K562 (cell line): ENCODE measurements around the gene DUSP3. TPM values are rescaled to one million over a fixed set of nuclear protein-coding genes. Genes with fewer than 3 reads are reported as not detected.

ENCODE experiments used
- ATAC-seq: fragments of 200-7000 bp; cut with Tn5 transposase; 3 replicates; pipeline ENCODE4 v1.9.1; 2020; ENCODE audit warnings: moderate library complexity
- BruUV-seq: library from RNA; stranded (reverse); fragments of 400-500 nt; replicated peaks from 2 replicates; lab custom pipeline; 2021; lab: Mats Ljungman, UMichigan
- CTCF ChIA-PET: fragments of 300-600 bp; formaldehyde crosslinking; extraction: SDS; loops from one replicate; lab custom pipeline; 2021; ENCODE audit warnings: low intra/inter-chr PET ratio; lab: Yijun Ruan, JAX
- POLR2A ChIA-PET: fragments of 300-600, 350-650 bp; sonication (Branson Sonifier 250); formaldehyde crosslinking; extraction: SDS; loops from one replicate; lab custom pipeline; 2021; ENCODE audit warnings: antibody characterized with exemption, inconsistent platforms; lab: Yijun Ruan, JAX
- DNase-seq, 4 experiments: peaks; one replicate each; pipeline versions ENCODE4 v3.0.0 to v3.0.0-alpha.2; 2011 to 2018; ENCODE audit warnings: low spot score in 3 of 4, mixed read lengths in 3 of 4; ENCODE audit errors: extremely low read depth in 1 of 4
- FAIRE-seq: peaks from 2 replicates; lab custom pipeline; 2011; peaks lifted over from hg19 to GRCh38; lab: Jason Lieb, UNC
- H2AFZ ChIP-seq: 2 replicates; pipeline ENCODE4 v1.6.0; 2011; ENCODE audit warnings: low read depth, low read length, control low read depth, inconsistent platforms
- H3K27ac ChIP-seq: fragments of 200-600 bp; 3 replicates; pipeline ENCODE4 v1.8.0; 2011; ENCODE audit warnings: low read depth, mild to moderate bottlenecking, control low read depth, inconsistent platforms, low read length, moderate library complexity, mixed read lengths; ENCODE audit errors: extremely low read depth
- H3K27me3 ChIP-seq, 2 experiments: fragments of 300-600 bp in 1 of 2; 2 replicates in 1 of 2; 3 replicates in 1 of 2; pipeline versions ENCODE4 v1.6.0 to v1.8.0; 2011; ENCODE audit warnings: inconsistent platforms in 2 of 2, low read length in 2 of 2, mild to moderate bottlenecking in 1 of 2, mixed read lengths in 1 of 2, moderate library complexity in 1 of 2; ENCODE audit not compliant: control insufficient read depth in 2 of 2, insufficient read depth in 2 of 2
- H3K36me3 ChIP-seq: fragments of 300-600 bp; 3 replicates; pipeline ENCODE4 v1.8.0; 2011; ENCODE audit warnings: mild to moderate bottlenecking, low read length, inconsistent platforms; ENCODE audit not compliant: control insufficient read depth, insufficient read depth
- H3K4me1 ChIP-seq, 2 experiments: fragments of 200-600 bp in 1 of 2; replicated peaks in 1 of 2; 2 replicates in 1 of 2; 3 replicates in 1 of 2; pipeline versions ENCODE4 v1.5.1 to v1.8.0; 2011; ENCODE audit warnings: inconsistent platforms in 2 of 2, low read length in 2 of 2, mild to moderate bottlenecking in 1 of 2, mixed read lengths in 1 of 2, moderate library complexity in 1 of 2; ENCODE audit not compliant: control insufficient read depth in 2 of 2, insufficient read depth in 2 of 2
- H3K4me2 ChIP-seq: 2 replicates; pipeline ENCODE4 v1.6.1; 2011; ENCODE audit warnings: low read length, control low read depth, inconsistent platforms, mixed read lengths; ENCODE audit not compliant: insufficient read depth
- H3K4me3 ChIP-seq: fragments of 200-600 bp; sonication (generic), shearing (Covaris generic); 2 replicates; pipeline ENCODE4 v1.5.1; 2016; ENCODE audit warnings: control low read depth, inconsistent platforms
- H3K79me2 ChIP-seq: fragments of 200-600 bp; 3 replicates; pipeline ENCODE4 v1.8.0; 2011; ENCODE audit warnings: low read length, inconsistent platforms; ENCODE audit not compliant: control insufficient read depth, insufficient read depth
- H3K9ac ChIP-seq, 2 experiments: 2 replicates each; pipeline versions ENCODE4 v1.6.0 to v1.6.1; 2011; ENCODE audit warnings: low read depth in 2 of 2, low read length in 2 of 2, control low read depth in 1 of 2, inconsistent platforms in 1 of 2, mild to moderate bottlenecking in 1 of 2, mixed read lengths in 1 of 2; ENCODE audit not compliant: insufficient read depth in 1 of 2
- H3K9me1 ChIP-seq: one replicate; pipeline ENCODE4 v1.6.0; 2011; ENCODE audit warnings: inconsistent platforms, mild to moderate bottlenecking, low read length, moderate library complexity; ENCODE audit not compliant: control insufficient read depth, insufficient read depth
- H3K9me3 ChIP-seq: replicated peaks from 2 replicates; pipeline ENCODE4 v1.5.1; 2011; ENCODE audit warnings: low read depth, low read length, inconsistent platforms; ENCODE audit not compliant: control insufficient read depth, insufficient read depth
- H4K20me1 ChIP-seq: replicated peaks from 2 replicates; pipeline ENCODE4 v1.6.1; 2011; ENCODE audit warnings: low read length, inconsistent platforms, mixed read lengths; ENCODE audit not compliant: control insufficient read depth, insufficient read depth
- AFF1 ChIP-seq, 2 experiments: fragments of 450-650 bp; IDR thresholded peaks; 2 replicates each; pipeline ENCODE4 v1.6.1; 2018; ENCODE audit warnings: mild to moderate bottlenecking in 2 of 2, low read depth in 1 of 2; ENCODE audit not compliant: partially characterized antibody in 2 of 2
- MBD1 ChIP-seq: fragments of 250-450 bp; sonication (Bioruptor Pico); IDR thresholded peaks from 2 replicates; pipeline ENCODE4 v1.8.0; 2022; ENCODE audit warnings: inconsistent platforms
- MTA3 ChIP-seq: fragments of 450-650 bp; formaldehyde crosslinking; IDR thresholded peaks from 2 replicates; pipeline ENCODE4 v1.6.1; 2017; ENCODE audit warnings: mild to moderate bottlenecking, borderline replicate concordance
- NKRF ChIP-seq: fragments of 450-650 bp; IDR thresholded peaks from 2 replicates; pipeline ENCODE4 v1.6.1; 2016; ENCODE audit warnings: borderline replicate concordance
- PML ChIP-seq: IDR thresholded peaks from 2 replicates; pipeline ENCODE4 v1.6.1; 2012; ENCODE audit warnings: low read length, inconsistent platforms
- RBM34 ChIP-seq: fragments of 200-400 bp; formaldehyde crosslinking; IDR thresholded peaks from 2 replicates; pipeline ENCODE4 v1.6.1; 2018; ENCODE audit warnings: low read length, borderline replicate concordance; ENCODE audit not compliant: insufficient read depth
- SIN3A ChIP-seq, 2 experiments: fragments of 150-350 bp in 1 of 2; IDR thresholded peaks; 2 replicates each; pipeline ENCODE4 v1.6.1; 2011 to 2016; ENCODE audit warnings: borderline replicate concordance in 2 of 2, low read depth in 2 of 2, low read length in 2 of 2, mild to moderate bottlenecking in 2 of 2, moderate library complexity in 2 of 2; ENCODE audit not compliant: control insufficient read depth in 1 of 2
- SLC30A9 ChIP-seq: fragments of 250-450 bp; sonication (Bioruptor Pico); IDR thresholded peaks from 2 replicates; pipeline ENCODE4 v1.8.0; 2022; ENCODE audit warnings: mild to moderate bottlenecking, moderate library complexity
- WGBS: fragments of 100-300 bp; shearing (Covaris generic); methylation state at CpG from one replicate; pipeline ENCODE4 v1.1.6; 2016; ENCODE audit warnings: low coverage, mixed read lengths; ENCODE audit not compliant: insufficient coverage; ENCODE audit errors: missing lambda C conversion rate; 5-methylcytosine and 5-hydroxymethylcytosine counted together
- in situ Hi-C: fragments of 300-500 bp; cut with MboI; formaldehyde crosslinking; loops from 4 replicates; pipeline ENCODE4 v1.15.0; 2018; ENCODE audit warnings: inconsistent platforms, mixed read lengths
- intact Hi-C: fragments of 100-400 bp; cut with micrococcal nuclease; formaldehyde crosslinking; loops from 2 replicates; pipeline ENCODE4 v1.14.2; 2022
- polyA plus RNA-seq, 8 experiments: library from polyadenylated mRNA; depleted of rRNA in 4 of 8; stranded (reverse) in 5 of 8; unstranded in 3 of 8; fragments of >200 nt; fragmentation: Nextera tagmentation in 2 of 8; fragmentation: Illumina TruSeq in 1 of 8; extraction: Ambion mirVana in 2 of 8; extraction: Trizol in 1 of 8; gene quantifications; 2 replicates each; pipeline versions ENCODE4 v1.2.1 to v1.2.3, GENCODE V29; 2011 to 2014; ENCODE audit warnings: inconsistent platforms in 1 of 8, missing spikeins in 1 of 8
- total RNA-seq, 7 experiments: library from RNA; depleted of rRNA in 6 of 7; stranded (reverse); fragments of >200 nt in 6 of 7; fragmentation: Illumina TruSeq in 2 of 7; extraction: Trizol in 2 of 7; gene quantifications; 2 replicates each; pipeline versions ENCODE4 v1.2.1 to v1.2.3, GENCODE V29; 2011 to 2021; ENCODE audit warnings: low replicate concordance in 1 of 7
- TF ChIP-seq, protein P1 (sequence below): sonication (generic); formaldehyde crosslinking; IDR thresholded peaks from 2 replicates; pipeline ENCODE4 v1.5.0; 2020; ENCODE audit warnings: missing genetic modification reagents
- TF ChIP-seq, protein P2 (sequence below): sonication (generic); formaldehyde crosslinking; IDR thresholded peaks from 2 replicates; pipeline ENCODE4 v1.8.1; 2023; ENCODE audit warnings: mild to moderate bottlenecking, missing genetic modification reagents

The DUSP3 gene
- total and polyA plus RNA-seq, 9 of the 15 experiments (the other 6 are each of a cell fraction or from before 2014, with no cell fraction given) = 4.1 to 19.8 (median 12.3) TPM

- no peak for TF ChIP-seq SIN3A (IDR thresholded peaks at IDR 0.05; ENCODE audit: borderline replicate concordance in 2 of 2, control insufficient read depth in 1 of 2, low read depth in 2 of 2, low read length in 2 of 2)
- no peak for TF ChIP-seq PML
- no peak for TF ChIP-seq MTA3
- TF ChIP-seq, protein P1, sequence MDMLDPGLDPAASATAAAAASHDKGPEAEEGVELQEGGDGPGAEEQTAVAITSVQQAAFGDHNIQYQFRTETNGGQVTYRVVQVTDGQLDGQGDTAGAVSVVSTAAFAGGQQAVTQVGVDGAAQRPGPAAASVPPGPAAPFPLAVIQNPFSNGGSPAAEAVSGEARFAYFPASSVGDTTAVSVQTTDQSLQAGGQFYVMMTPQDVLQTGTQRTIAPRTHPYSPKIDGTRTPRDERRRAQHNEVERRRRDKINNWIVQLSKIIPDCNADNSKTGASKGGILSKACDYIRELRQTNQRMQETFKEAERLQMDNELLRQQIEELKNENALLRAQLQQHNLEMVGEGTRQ (CRISPR knock-in tag) = no peak
- TF ChIP-seq, all 486 proteins: peak for 0
These were observed 26.3 kb upstream of the DUSP3 start (continued) for GRCh38 chr17:43805117-43805516.

GRCh38 chr17:43803758-43804157, 25.0 kb upstream of the DUSP3 start:
- intact Hi-C loops (no loop called here), in situ Hi-C loops (no loop called here)
- FAIRE-seq (no peak), DNase-seq (no peak), ATAC-seq (no peak)
- Histone ChIP-seq H3K9me1 (no peaks in the 10 kb centered on the region), H3K9me3 (no peaks in the 10 kb centered on the region), H3K27me3 (peaks cover 0 to 5% of the 10 kb centered on the region in 2 experiments; a peak in 1 of 5 replicates), H3K27ac (no peak overlapping the region), H3K4me2 (no peak overlapping the region), H3K4me3 (no peak overlapping the region), H3K9ac (no peak overlapping the region), H3K79me2 (no peaks in the 10 kb centered on the region), H3K4me1 (no peaks in the 10 kb centered on the region), H4K20me1 (no peaks in the 10 kb centered on the region), H2AFZ (no peak overlapping the region), H3K36me3 (peaks cover 4% of the 10 kb centered on the region; the same call in 1 of the 3 replicates)
- WGBS = 15% methylated on average over 4 of the region's 4 CpGs
- CTCF ChIA-PET = no interaction called here
- BruUV-seq = no TSS peak
- POLR2A ChIA-PET = no interaction called here
- no peak for TF ChIP-seq SLC30A9 (CRISPR knock-in tag)
- no peak for TF ChIP-seq RBM34
- TF ChIP-seq, protein P2, sequence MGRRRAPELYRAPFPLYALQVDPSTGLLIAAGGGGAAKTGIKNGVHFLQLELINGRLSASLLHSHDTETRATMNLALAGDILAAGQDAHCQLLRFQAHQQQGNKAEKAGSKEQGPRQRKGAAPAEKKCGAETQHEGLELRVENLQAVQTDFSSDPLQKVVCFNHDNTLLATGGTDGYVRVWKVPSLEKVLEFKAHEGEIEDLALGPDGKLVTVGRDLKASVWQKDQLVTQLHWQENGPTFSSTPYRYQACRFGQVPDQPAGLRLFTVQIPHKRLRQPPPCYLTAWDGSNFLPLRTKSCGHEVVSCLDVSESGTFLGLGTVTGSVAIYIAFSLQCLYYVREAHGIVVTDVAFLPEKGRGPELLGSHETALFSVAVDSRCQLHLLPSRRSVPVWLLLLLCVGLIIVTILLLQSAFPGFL (CRISPR knock-in tag) = no peak
- TF ChIP-seq MBD1 (CRISPR knock-in tag) = no peak
- no peak for TF ChIP-seq NKRF
- TF ChIP-seq AFF1 (IDR thresholded peaks at IDR 0.05; ENCODE audit: low read depth in 1 of 2, partially characterized antibody in 2 of 2) = no peak
